HG03139 (cell line): ENCODE results near the gene BTBD16.

Source experiments
- ATAC-seq: cut with Tn5 transposase; IDR thresholded peaks from one replicate; pipeline ENCODE4 v1.9.1; 2021; ENCODE audit not compliant: unreplicated experiment

BTBD16 gene

GRCh38 chr10:122363311-122363710 is 92.2 kb downstream of the BTBD16 start:
- no peak for ATAC-seq

- no peak for ATAC-seq
These were observed 92.8 kb downstream of the BTBD16 start for GRCh38 chr10:122363722-122364463.

DNA sequence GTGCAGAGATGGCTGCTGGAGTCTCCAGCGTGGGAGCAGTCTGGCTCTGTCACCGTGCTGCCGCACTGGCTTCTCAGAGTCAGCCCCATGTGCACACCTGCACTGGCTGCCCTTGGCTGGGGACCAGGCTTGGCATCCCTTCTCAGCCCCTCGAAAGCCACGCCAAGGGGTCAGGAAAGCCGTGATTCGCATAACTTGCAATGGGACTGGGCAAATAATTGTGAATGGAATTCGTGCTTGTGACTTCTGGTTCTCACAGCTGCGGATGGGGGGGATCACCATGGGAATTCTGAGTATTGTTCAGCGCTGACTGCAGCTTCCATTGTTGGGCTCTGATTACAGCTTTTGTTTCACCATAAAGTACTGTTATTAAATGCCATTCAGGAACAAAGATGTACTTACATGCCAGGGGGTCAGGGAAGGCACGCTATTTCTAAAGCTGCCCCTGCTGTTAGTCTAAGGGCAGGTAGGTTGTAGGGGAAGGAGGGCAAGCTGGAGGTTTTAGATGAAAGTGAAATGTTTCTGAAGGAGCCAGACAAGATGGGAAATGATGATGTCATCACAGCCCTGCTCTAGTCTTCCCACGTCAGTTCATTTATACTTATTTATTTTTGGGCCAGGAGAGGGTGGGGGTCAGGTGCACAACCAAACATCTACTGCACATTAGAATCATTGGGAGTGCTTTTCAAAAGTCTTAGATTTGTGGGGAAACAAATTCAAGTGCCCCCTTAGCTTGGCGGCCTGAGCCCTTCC is 97.6 kb downstream of the BTBD16 start:
- ATAC-seq = no peak

DNA sequence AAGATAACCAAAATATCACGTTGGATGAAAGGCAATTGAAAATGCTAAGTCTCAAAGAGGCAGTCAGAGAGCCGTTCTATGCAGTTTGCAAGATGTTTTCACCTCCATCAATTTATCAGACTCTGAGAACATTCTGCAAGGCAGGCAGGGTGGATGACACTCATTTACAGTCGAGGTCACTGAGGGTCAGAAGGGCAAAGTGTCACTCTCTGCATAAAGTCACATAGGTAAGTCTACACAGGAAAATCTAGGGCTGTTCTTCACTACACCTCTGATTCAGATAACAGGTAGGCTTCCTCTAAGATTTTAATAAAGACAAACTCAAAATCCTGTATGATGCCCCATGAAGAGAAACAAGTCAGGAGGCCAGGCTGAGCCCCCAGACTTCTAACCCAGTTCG is 102.0 kb downstream of the BTBD16 start:
- no peak for ATAC-seq

DNA sequence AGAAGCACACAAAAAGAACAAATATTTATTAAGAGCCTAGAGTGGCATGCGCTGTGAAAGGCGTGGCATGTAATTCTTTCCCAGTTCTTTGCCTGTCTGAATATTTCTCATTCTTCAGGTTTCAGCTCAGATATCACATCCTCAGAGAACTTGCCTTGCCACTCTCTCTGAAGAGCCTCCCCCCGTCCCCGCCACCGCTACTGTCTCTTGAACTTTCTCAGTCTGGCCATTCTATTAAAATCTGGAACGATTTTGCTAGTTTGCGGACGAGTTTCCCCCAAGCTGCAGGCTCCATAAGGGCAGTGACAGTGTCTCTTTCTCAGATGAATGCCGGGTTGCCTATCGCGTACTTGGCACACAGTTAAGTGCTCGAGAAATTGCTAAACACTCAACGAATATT is 102.6 kb downstream of the BTBD16 start:
- ATAC-seq = no peak

GRCh38 chr10:122374237-122374858 is 103.3 kb downstream of the BTBD16 start, which contains the start of gene PLEKHA1:
Gene PLEKHA1, plus strand, starts transcription at chr10:122374708. Its CDS starts 18,493 bp downstream, at chr10:122393201.
- ATAC-seq = peak; percentile 90

- peak; percentile 44 for ATAC-seq
These were observed 104.0 kb downstream of the BTBD16 start for GRCh38 chr10:122374859-122375678.

GRCh38 chr10:122375679-122376160 is 104.6 kb downstream of the BTBD16 start:
- no peak for ATAC-seq

DNA sequence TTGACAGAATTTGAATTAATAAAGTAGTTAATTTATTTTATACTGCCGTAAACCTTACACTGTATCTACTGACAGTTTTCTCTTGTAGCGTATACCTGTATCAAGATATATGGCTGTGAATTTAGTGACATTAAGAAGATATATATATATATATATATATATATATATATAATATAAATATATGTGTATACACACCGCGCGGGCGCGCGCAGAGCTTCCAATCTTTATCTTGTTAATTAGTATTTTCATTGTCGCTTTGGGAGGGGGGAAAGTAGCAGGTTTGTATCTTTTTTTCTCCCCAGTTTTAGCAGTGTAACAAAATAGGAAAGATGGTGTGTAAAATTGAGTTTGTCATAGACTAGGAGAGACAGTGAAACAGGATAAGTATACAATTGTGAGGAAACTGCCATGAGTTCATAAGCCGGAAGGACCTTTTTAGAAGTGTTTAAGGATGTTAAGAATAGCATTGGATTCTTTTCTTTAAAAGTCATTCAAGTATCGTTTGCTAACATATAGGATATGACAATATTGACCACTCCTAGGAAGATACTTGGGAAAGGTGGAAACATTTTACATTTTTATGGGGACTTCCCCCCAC is 105.4 kb downstream of the BTBD16 start:
- ATAC-seq = no peak

DNA sequence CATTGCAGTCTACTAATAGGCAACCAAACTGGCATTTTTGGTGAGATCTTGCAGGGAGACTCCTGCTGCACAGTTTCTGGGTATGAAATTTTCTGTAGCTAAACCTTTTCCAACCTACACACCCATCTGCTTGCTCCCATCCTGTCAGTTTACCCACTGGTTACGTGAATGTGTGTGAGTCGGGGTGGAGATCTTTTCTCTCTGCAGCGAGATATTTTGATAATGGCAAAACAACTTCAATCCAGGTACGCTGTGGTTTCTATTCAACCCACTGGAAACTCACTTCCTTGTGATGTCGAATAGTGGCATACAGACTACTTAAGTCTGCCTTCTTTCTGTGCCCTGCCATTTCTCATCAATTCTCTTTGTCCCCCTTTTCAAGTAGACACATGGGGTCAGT is 107.9 kb downstream of the BTBD16 start:
- no peak for ATAC-seq

GRCh38 chr10:122379537-122379936 is 108.4 kb downstream of the BTBD16 start:
- no peak for ATAC-seq

- no peak for ATAC-seq
These were observed 109.6 kb downstream of the BTBD16 start for GRCh38 chr10:122380703-122381102.

GRCh38 chr10:122381680-122382079 is 110.6 kb downstream of the BTBD16 start:
- no peak for ATAC-seq

DNA sequence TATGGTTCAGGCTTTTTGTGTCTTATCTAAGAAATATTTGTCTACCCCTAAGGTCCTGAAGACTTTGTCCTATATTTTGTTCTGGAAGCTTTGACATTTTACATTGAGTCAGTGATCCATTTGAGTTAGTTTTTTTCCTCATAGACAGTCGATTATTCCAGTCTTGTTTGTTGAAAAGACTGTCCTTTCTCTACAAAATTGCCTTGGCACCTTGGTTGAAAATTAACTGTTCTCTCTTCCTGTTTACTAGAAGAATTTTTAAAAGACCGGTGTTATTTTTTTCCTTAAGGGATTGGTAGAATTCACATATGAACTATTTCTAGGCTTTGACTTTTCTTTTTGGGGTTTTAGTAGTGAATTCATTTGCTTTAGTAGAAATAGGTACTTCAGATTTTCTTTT is 115.4 kb downstream of the BTBD16 start:
- no peak for ATAC-seq

- ATAC-seq = no peak
These were observed 116.5 kb downstream of the BTBD16 start for GRCh38 chr10:122387572-122387971.
